ENCODE measurements around the gene HLA-DMA. TPM values are rescaled to one million over a fixed set of nuclear protein-coding genes. Genes with fewer than 3 reads are reported as not detected.
A peak's percentile ranks its signal among the peaks of the same experiment; 100 is the strongest.

Gene HLA-DMA
- total and polyA plus RNA-seq, 2 of the 13 experiments (the other 11 are each of a cell fraction or from before 2014, with no cell fraction given), result 0.70 to 0.71 TPM

- TF ChIP-seq ZKSCAN8 (CRISPR knock-in tag; IDR thresholded peaks at IDR 0.05; ENCODE audit: borderline replicate concordance) (peak; percentile 9; the same call in 1 of the 2 replicates), XRCC5 (optimal IDR thresholded peaks at IDR 0.05; ENCODE audit: low read length) (peak; percentile 38), SALL2 (CRISPR knock-in tag; IDR thresholded peaks at IDR 0.05) (0 out of 2 replicates have a peak, but pooled peaks have one; percentile 47), MXI1 (IDR thresholded peaks at IDR 0.05; ENCODE audit: borderline replicate concordance, low read depth, low read length) (peak; percentile 53; the same call in 1 of the 3 replicates), CREBL2 (CRISPR knock-in tag; IDR thresholded peaks at IDR 0.05; ENCODE audit: borderline replicate concordance) (peak; percentile 18; the same call in 1 of the 2 replicates), POGZ (CRISPR knock-in tag; IDR thresholded peaks at IDR 0.05) (no peak), ZNF30 (CRISPR knock-in tag; IDR thresholded peaks at IDR 0.05) (no peak), ZBTB40 (IDR thresholded peaks at IDR 0.05) (no peak), ZBTB40 (CRISPR knock-in tag; IDR thresholded peaks at IDR 0.05) (no peak), STAT5B (CRISPR knock-in tag; IDR thresholded peaks at IDR 0.05) (no peak), ZNF816 (CRISPR knock-in tag; IDR thresholded peaks at IDR 0.05; ENCODE audit: borderline replicate concordance) (0 out of 2 replicates have a peak, but pooled peaks have one; percentile 49), ZNF276 (CRISPR knock-in tag; IDR thresholded peaks at IDR 0.05; ENCODE audit: low read depth) (no peak; the same call in 1 of the 2 replicates)
- TF ChIP-seq, protein P1, sequence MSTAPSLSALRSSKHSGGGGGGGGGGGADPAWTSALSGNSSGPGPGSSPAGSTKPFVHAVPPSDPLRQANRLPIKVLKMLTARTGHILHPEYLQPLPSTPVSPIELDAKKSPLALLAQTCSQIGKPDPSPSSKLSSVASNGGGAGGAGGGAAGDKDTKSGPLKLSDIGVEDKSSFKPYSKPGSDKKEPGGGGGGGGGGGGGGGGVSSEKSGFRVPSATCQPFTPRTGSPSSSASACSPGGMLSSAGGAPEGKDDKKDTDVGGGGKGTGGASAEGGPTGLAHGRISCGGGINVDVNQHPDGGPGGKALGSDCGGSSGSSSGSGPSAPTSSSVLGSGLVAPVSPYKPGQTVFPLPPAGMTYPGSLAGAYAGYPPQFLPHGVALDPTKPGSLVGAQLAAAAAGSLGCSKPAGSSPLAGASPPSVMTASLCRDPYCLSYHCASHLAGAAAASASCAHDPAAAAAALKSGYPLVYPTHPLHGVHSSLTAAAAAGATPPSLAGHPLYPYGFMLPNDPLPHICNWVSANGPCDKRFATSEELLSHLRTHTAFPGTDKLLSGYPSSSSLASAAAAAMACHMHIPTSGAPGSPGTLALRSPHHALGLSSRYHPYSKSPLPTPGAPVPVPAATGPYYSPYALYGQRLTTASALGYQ (CRISPR knock-in tag; IDR thresholded peaks at IDR 0.05), result 0 out of 2 replicates have a peak, but pooled peaks have one; percentile 16
- TF ChIP-seq, protein P2, sequence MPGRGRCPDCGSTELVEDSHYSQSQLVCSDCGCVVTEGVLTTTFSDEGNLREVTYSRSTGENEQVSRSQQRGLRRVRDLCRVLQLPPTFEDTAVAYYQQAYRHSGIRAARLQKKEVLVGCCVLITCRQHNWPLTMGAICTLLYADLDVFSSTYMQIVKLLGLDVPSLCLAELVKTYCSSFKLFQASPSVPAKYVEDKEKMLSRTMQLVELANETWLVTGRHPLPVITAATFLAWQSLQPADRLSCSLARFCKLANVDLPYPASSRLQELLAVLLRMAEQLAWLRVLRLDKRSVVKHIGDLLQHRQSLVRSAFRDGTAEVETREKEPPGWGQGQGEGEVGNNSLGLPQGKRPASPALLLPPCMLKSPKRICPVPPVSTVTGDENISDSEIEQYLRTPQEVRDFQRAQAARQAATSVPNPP (CRISPR knock-in tag; IDR thresholded peaks at IDR 0.05), result no peak
Observed at GRCh38 chr6:32969685-32970412, 17.0 kb upstream of the HLA-DMA start (continued).
